OCI-LY7 (cell line): ENCODE results near the gene SH3RF1. TPM values are rescaled to one million over a fixed set of nuclear protein-coding genes. Genes with fewer than 3 reads are reported as not detected.
A peak's percentile ranks its signal among the peaks of the same experiment; 100 is the strongest.

Experiments used
- BruUV-seq: library from RNA; stranded (reverse); fragments of 400-500 nt; replicated peaks from 2 replicates; lab custom pipeline; 2021; lab: Mats Ljungman, UMichigan
- CTCF ChIA-PET: fragments of 300-600 bp; sonication (Branson Sonifier 250); formaldehyde crosslinking; loops from one replicate; lab custom pipeline; 2022; ENCODE audit warnings: antibody characterized with exemption; ENCODE audit not compliant: unreplicated experiment; lab: Charles Lee
- POLR2A ChIA-PET: fragments of 300-600 bp; sonication (Branson Sonifier 250); formaldehyde crosslinking; loops from one replicate; lab custom pipeline; 2022; ENCODE audit warnings: antibody characterized with exemption; lab: Charles Lee
- DNase-seq: peaks from one replicate; pipeline ENCODE4 v3.0.0-alpha.2; 2015; ENCODE audit warnings: low spot score
- H2AFZ ChIP-seq: fragments of 200-600 bp; sonication (generic), shearing (Covaris generic); 2 replicates; pipeline ENCODE4 v1.6.1; 2014; ENCODE audit warnings: mild to moderate bottlenecking, antibody characterized with exemption, low read length, moderate library complexity
- H3K27ac ChIP-seq: fragments of 200-600 bp; sonication (generic); 2 replicates; pipeline ENCODE4 v1.5.1; 2014; ENCODE audit warnings: mixed run types, low read depth, mild to moderate bottlenecking, moderate library complexity, low read length, inconsistent platforms; ENCODE audit not compliant: poor library complexity, severe bottlenecking
- H3K36me3 ChIP-seq: fragments of 200-600 bp; sonication (generic); 2 replicates; pipeline ENCODE4 v1.6.1; 2014; ENCODE audit warnings: mild to moderate bottlenecking, antibody characterized with exemption, low read length, moderate library complexity, mixed read lengths; ENCODE audit not compliant: insufficient read depth
- H3K4me1 ChIP-seq: fragments of 200-600 bp; sonication (generic); 2 replicates; pipeline ENCODE4 v1.5.1; 2014; ENCODE audit warnings: mild to moderate bottlenecking, low read length; ENCODE audit not compliant: insufficient read depth, poor library complexity, severe bottlenecking
- H3K4me2 ChIP-seq: fragments of 200-600 bp; sonication (generic); 2 replicates; pipeline ENCODE4 v1.6.1; 2014; ENCODE audit warnings: mild to moderate bottlenecking, low read length
- H3K4me3 ChIP-seq: fragments of 200-600 bp; sonication (generic); 2 replicates; pipeline ENCODE4 v1.5.1; 2014; ENCODE audit warnings: mild to moderate bottlenecking, low read depth, low read length; ENCODE audit not compliant: poor library complexity, severe bottlenecking
- H3K79me2 ChIP-seq: fragments of 200-600 bp; sonication (generic); 2 replicates; pipeline ENCODE4 v1.6.1; 2016; ENCODE audit warnings: low read depth, mild to moderate bottlenecking, low read length, moderate library complexity, mixed read lengths; ENCODE audit not compliant: insufficient read depth
- H3K9me2 ChIP-seq: fragments of 200-600 bp; sonication (generic); 2 replicates; pipeline ENCODE4 v1.6.1; 2016; ENCODE audit warnings: mild to moderate bottlenecking, low read length, mixed read lengths; ENCODE audit not compliant: insufficient read depth
- H3K9me3 ChIP-seq: fragments of 200-600 bp; sonication (generic); 2 replicates; pipeline ENCODE4 v1.6.1; 2014; ENCODE audit warnings: mild to moderate bottlenecking, mixed run types, low read length, mixed read lengths
- H4K20me1 ChIP-seq: fragments of 200-600 bp; sonication (generic); 2 replicates; pipeline ENCODE4 v1.6.1; 2014; ENCODE audit warnings: mild to moderate bottlenecking, antibody characterized with exemption, low read length, moderate library complexity, mixed read lengths; ENCODE audit not compliant: insufficient read depth
- CTCF ChIP-seq: fragments of 200-600 bp; sonication (generic); conservative IDR thresholded peaks from 2 replicates; pipeline ENCODE4 v1.5.1; 2014; ENCODE audit warnings: mild to moderate bottlenecking, antibody characterized with exemption, low read length, moderate library complexity, mixed read lengths
- EZH2phosphoT487 ChIP-seq: fragments of 200-600 bp; sonication (generic); IDR thresholded peaks from 2 replicates; pipeline ENCODE4 v1.6.1; 2018; ENCODE audit warnings: low read depth, borderline replicate concordance, mild to moderate bottlenecking, mixed run types, antibody characterized with exemption, low read length, moderate library complexity, mixed read lengths
- intact Hi-C: fragments of 100-400 bp; cut with micrococcal nuclease; formaldehyde crosslinking; loops from one replicate; pipeline ENCODE4 v1.10.0; 2022; ENCODE audit not compliant: unreplicated experiment
- total RNA-seq, 2 experiments: library from RNA; depleted of rRNA in 1 of 2; stranded (reverse); fragments of >200 nt in 1 of 2; shearing (Covaris generic) in 1 of 2; gene quantifications; 2 replicates each; pipeline ENCODE4 v1.2.3, GENCODE V29; 2014 to 2022

SH3RF1 gene
- total RNA-seq, 2 experiments from 2014 or later: not detected

- DNase-seq: no peak
- CTCF ChIA-PET: no interaction called here
- Histone ChIP-seq H3K9me2 (no peaks in the 10 kb centered on the region), H3K79me2 (no peaks in the 10 kb centered on the region), H3K4me3 (no peak overlapping the region), H3K27ac (no peak overlapping the region), H3K4me1 (no peaks in the 10 kb centered on the region), H3K36me3 (no peaks in the 10 kb centered on the region), H3K4me2 (peak overlapping the region; percentile 3; the same call in 1 of the 2 replicates), H2AFZ (no peak overlapping the region), H3K9me3 (no peaks in the 10 kb centered on the region), H4K20me1 (no peaks in the 10 kb centered on the region)
- no TSS peak for BruUV-seq
- POLR2A ChIA-PET: no interaction called here
- TF ChIP-seq CTCF (no peak), EZH2phosphoT487 (no peak)
- intact Hi-C loops: no loop called here
Observed at GRCh38 chr4:169079942-169080827, 190.6 kb downstream of the SH3RF1 start.

GRCh38 chr4:169074117-169074516, 196.6 kb downstream of the SH3RF1 start:
- no peak overlapping the region for H3K4me3 ChIP-seq
- no peak overlapping the region for H2AFZ ChIP-seq
- no peaks in the 10 kb centered on the region for H3K9me2 ChIP-seq
- H3K27ac ChIP-seq: no peak overlapping the region
- no peaks in the 10 kb centered on the region for H3K36me3 ChIP-seq
- no TSS peak for BruUV-seq
- no peaks in the 10 kb centered on the region for H3K4me1 ChIP-seq
- no peaks in the 10 kb centered on the region for H4K20me1 ChIP-seq
- intact Hi-C loops: no loop called here
- no peaks in the 10 kb centered on the region for H3K79me2 ChIP-seq
- ChIA-PET CTCF (no interaction called here), POLR2A (interaction anchor here (0.6 kb wide), 1 partner anchor 1613 kb away, joined by 3 read pairs; no protein-coding TSS in a partner anchor)
- no peak overlapping the region for H3K4me2 ChIP-seq
- no peak for TF ChIP-seq CTCF
- no peak for TF ChIP-seq EZH2phosphoT487
- H3K9me3 ChIP-seq: no peaks in the 10 kb centered on the region
- DNase-seq: no peak

GRCh38 chr4:169071747-169072146, 199.0 kb downstream of the SH3RF1 start:
- POLR2A ChIA-PET: no interaction called here

More at GRCh38 chr4:169071747-169072146, 199.0 kb downstream of the SH3RF1 start:
- CTCF ChIA-PET: no interaction called here
- H3K4me2 ChIP-seq: no peak overlapping the region
- no peaks in the 10 kb centered on the region for H3K4me1 ChIP-seq
- no peaks in the 10 kb centered on the region for H3K36me3 ChIP-seq
- H3K9me3 ChIP-seq: no peaks in the 10 kb centered on the region
- H3K79me2 ChIP-seq: no peaks in the 10 kb centered on the region
- no peak for DNase-seq
- TF ChIP-seq EZH2phosphoT487 (no peak), CTCF (no peak)
- H3K27ac ChIP-seq: no peak overlapping the region
- intact Hi-C loops: no loop called here
- H4K20me1 ChIP-seq: no peaks in the 10 kb centered on the region
- BruUV-seq: no TSS peak
- no peak overlapping the region for H3K4me3 ChIP-seq
- no peak overlapping the region for H2AFZ ChIP-seq
- no peaks in the 10 kb centered on the region for H3K9me2 ChIP-seq
